GM12878 (cell line): ENCODE measurements around the gene PTCHD4. TPM values are rescaled to one million over a fixed set of nuclear protein-coding genes. Genes with fewer than 3 reads are reported as not detected.

ENCODE experiments used
- ATAC-seq: fragments of 200-7000 bp; cut with Tn5 transposase; 3 replicates; pipeline ENCODE4 v1.9.1; 2020; ENCODE audit warnings: mild to moderate bottlenecking, moderate library complexity
- BruUV-seq: library from RNA; stranded (reverse); fragments of 400-500 nt; replicated peaks from 2 replicates; lab custom pipeline; 2021; lab: Mats Ljungman, UMichigan
- CTCF ChIA-PET: fragments of 300-600 bp; sonication (Branson Sonifier 250); formaldehyde crosslinking; extraction: SDS; loops from one replicate; lab custom pipeline; 2021; ENCODE audit warnings: inconsistent platforms; lab: Yijun Ruan, JAX
- POLR2A ChIA-PET: fragments of 350-600 bp; formaldehyde crosslinking; extraction: SDS; loops from one replicate; lab custom pipeline; 2021; ENCODE audit warnings: inconsistent platforms; lab: Charles Lee
- RAD21 ChIA-PET: fragments of 300-600 bp; sonication (Branson Sonifier 250); formaldehyde crosslinking; loops from one replicate; lab custom pipeline; 2023; ENCODE audit warnings: antibody characterized with exemption; ENCODE audit not compliant: unreplicated experiment; lab: Charles Lee
- SMC1A ChIA-PET: fragments of 300-600 bp; sonication (Branson Sonifier 250); formaldehyde crosslinking; loops from one replicate; lab custom pipeline; 2023; ENCODE audit not compliant: unreplicated experiment, uncharacterized antibody; lab: Charles Lee
- DNase-seq: peaks from one replicate; pipeline ENCODE4 v3.0.0-alpha.2; 2011; ENCODE audit warnings: low read depth, low spot score
- FAIRE-seq: peaks from 3 replicates; lab custom pipeline; 2011; peaks lifted over from hg19 to GRCh38; lab: Jason Lieb, UNC
- H2AFZ ChIP-seq: 2 replicates; pipeline ENCODE4 v1.6.0; 2011; ENCODE audit warnings: low read depth, low read length, control low read depth; ENCODE audit not compliant: control insufficient read depth
- H3K27ac ChIP-seq: 2 replicates; pipeline ENCODE4 v1.5.1; 2011; ENCODE audit warnings: control low read depth; ENCODE audit not compliant: control insufficient read depth, insufficient read depth
- H3K27me3 ChIP-seq, 2 experiments: replicated peaks in 1 of 2; 2 replicates each; pipeline versions ENCODE4 v1.6.0 to v1.6.1; 2011; ENCODE audit warnings: low read length in 1 of 2; ENCODE audit not compliant: control insufficient read depth in 2 of 2, insufficient read depth in 2 of 2
- H3K36me3 ChIP-seq, 2 experiments: 2 replicates each; pipeline ENCODE4 v1.5.1; 2011; ENCODE audit warnings: low read length in 1 of 2; ENCODE audit not compliant: control insufficient read depth in 2 of 2, insufficient read depth in 2 of 2
- H3K4me1 ChIP-seq: 2 replicates; pipeline ENCODE4 v1.6.1; 2011; ENCODE audit warnings: mild to moderate bottlenecking, low read length, moderate library complexity, mixed read lengths; ENCODE audit not compliant: control insufficient read depth, insufficient read depth
- H3K4me2 ChIP-seq: 2 replicates; pipeline ENCODE4 v1.6.0; 2011; ENCODE audit warnings: control low read depth; ENCODE audit not compliant: control insufficient read depth, insufficient read depth
- H3K4me3 ChIP-seq: fragments of 200-600 bp; sonication (generic); 2 replicates; pipeline ENCODE4 v1.5.1; 2016
- H3K79me2 ChIP-seq: 2 replicates; pipeline ENCODE4 v1.6.0; 2011; ENCODE audit warnings: low read length; ENCODE audit not compliant: control insufficient read depth, insufficient read depth
- H3K9ac ChIP-seq: 2 replicates; pipeline ENCODE4 v1.8.0; 2011; ENCODE audit warnings: low read length, control low read depth, mixed read lengths; ENCODE audit not compliant: control insufficient read depth, insufficient read depth
- H3K9me3 ChIP-seq: replicated peaks from 3 replicates; pipeline ENCODE4 v1.5.1; 2011; ENCODE audit warnings: mild to moderate bottlenecking, low read length; ENCODE audit not compliant: control insufficient read depth, insufficient read depth
- H4K20me1 ChIP-seq: 2 replicates; pipeline ENCODE4 v1.6.0; 2011; ENCODE audit not compliant: control insufficient read depth, insufficient read depth
- IKZF2 ChIP-seq, 2 experiments: fragments of 450-650 bp; IDR thresholded peaks; 2 replicates each; pipeline ENCODE4 v1.6.1; 2017; ENCODE audit warnings: mild to moderate bottlenecking in 2 of 2, moderate library complexity in 2 of 2
- POLR2AphosphoS2 ChIP-seq: IDR thresholded peaks from 2 replicates; pipeline ENCODE4 v1.6.1; 2011; ENCODE audit warnings: low read depth, mild to moderate bottlenecking, low read length, improper control_type of control experiment, moderate library complexity
- SKIL ChIP-seq: fragments of 450-650 bp; IDR thresholded peaks from 2 replicates; pipeline ENCODE4 v1.6.1; 2017; ENCODE audit warnings: mild to moderate bottlenecking, low read depth, inconsistent platforms; ENCODE audit not compliant: poor library complexity, severe bottlenecking
- ZNF24 ChIP-seq: fragments of 450-650 bp; IDR thresholded peaks from 2 replicates; pipeline ENCODE4 v1.6.1; 2017; ENCODE audit warnings: antibody characterized with exemption, mild to moderate bottlenecking
- in situ Hi-C: fragments of 300-500 bp; cut with MboI; formaldehyde crosslinking; loops from 9 replicates; pipeline ENCODE4 v1.14.3; 2018; ENCODE audit warnings: mixed read lengths
- intact Hi-C: fragments of 100-400 bp; cut with micrococcal nuclease; formaldehyde crosslinking; loops from one replicate; pipeline ENCODE4 v1.14.2; 2022; ENCODE audit not compliant: unreplicated experiment
- polyA plus RNA-seq, 11 experiments: library from polyadenylated mRNA; depleted of rRNA in 4 of 11; unstranded in 6 of 11; stranded (reverse) in 5 of 11; fragments of >200 nt; fragmentation: Nextera tagmentation in 4 of 11; fragmentation: Illumina TruSeq in 1 of 11; extraction: Ambion mirVana in 4 of 11; extraction: Trizol in 1 of 11; gene quantifications; 1 replicate in 1 of 11; 2 replicates in 10 of 11; pipeline versions ENCODE4 v1.2.1 to v1.2.3, GENCODE V29; 2011 to 2016; ENCODE audit warnings: inconsistent platforms in 2 of 11, missing spikeins in 2 of 11, low read depth in 1 of 11
- total RNA-seq, 4 experiments: library from RNA; depleted of rRNA in 3 of 4; stranded (reverse); fragments of >200 nt in 3 of 4; fragmentation: Illumina TruSeq in 1 of 4; extraction: Trizol in 1 of 4; gene quantifications; 2 replicates each; pipeline versions ENCODE4 v1.2.1 to v1.2.3, GENCODE V29; 2013 to 2021
- TF ChIP-seq, protein P1 (sequence below): IDR thresholded peaks from 2 replicates; pipeline ENCODE4 v1.6.1; 2012; ENCODE audit warnings: improper control_type of control experiment, low read depth, low read length; ENCODE audit not compliant: insufficient replicate concordance

PTCHD4 gene
- total and polyA plus RNA-seq, 10 of the 15 experiments (the other 5 are each of a cell fraction or from before 2014, with no cell fraction given) = 0.02 to 0.17 (median 0.07) TPM; not detected in 3

DNA sequence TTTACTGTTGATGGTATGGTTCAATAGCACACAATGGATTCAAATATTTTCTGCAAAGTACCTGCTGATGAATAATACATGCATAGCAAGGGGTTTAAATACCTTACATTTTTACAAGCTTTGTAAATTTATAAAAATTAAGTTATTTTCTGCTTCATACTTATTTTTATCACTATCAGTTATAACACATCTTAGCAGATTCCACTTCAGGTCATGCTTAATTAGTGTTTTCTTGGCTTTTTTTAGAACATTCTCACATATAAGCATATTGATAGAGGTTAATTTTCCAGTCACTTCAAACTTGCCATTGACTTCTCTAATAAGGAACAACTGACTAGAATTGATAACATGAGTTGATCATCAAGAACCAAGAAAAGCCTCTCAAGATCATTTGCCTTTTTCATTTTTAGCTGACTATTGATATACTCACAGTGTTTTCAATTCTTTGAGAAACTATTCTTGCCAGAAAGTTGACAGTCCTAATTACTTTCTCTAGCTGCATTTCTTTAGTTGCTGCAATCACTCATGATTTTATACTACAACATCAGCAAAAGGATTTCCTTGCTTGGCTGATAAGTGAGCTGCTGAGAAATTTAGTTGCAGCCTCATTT is 25.8 kb downstream of the PTCHD4 start (continued):
- TF ChIP-seq, protein P1, sequence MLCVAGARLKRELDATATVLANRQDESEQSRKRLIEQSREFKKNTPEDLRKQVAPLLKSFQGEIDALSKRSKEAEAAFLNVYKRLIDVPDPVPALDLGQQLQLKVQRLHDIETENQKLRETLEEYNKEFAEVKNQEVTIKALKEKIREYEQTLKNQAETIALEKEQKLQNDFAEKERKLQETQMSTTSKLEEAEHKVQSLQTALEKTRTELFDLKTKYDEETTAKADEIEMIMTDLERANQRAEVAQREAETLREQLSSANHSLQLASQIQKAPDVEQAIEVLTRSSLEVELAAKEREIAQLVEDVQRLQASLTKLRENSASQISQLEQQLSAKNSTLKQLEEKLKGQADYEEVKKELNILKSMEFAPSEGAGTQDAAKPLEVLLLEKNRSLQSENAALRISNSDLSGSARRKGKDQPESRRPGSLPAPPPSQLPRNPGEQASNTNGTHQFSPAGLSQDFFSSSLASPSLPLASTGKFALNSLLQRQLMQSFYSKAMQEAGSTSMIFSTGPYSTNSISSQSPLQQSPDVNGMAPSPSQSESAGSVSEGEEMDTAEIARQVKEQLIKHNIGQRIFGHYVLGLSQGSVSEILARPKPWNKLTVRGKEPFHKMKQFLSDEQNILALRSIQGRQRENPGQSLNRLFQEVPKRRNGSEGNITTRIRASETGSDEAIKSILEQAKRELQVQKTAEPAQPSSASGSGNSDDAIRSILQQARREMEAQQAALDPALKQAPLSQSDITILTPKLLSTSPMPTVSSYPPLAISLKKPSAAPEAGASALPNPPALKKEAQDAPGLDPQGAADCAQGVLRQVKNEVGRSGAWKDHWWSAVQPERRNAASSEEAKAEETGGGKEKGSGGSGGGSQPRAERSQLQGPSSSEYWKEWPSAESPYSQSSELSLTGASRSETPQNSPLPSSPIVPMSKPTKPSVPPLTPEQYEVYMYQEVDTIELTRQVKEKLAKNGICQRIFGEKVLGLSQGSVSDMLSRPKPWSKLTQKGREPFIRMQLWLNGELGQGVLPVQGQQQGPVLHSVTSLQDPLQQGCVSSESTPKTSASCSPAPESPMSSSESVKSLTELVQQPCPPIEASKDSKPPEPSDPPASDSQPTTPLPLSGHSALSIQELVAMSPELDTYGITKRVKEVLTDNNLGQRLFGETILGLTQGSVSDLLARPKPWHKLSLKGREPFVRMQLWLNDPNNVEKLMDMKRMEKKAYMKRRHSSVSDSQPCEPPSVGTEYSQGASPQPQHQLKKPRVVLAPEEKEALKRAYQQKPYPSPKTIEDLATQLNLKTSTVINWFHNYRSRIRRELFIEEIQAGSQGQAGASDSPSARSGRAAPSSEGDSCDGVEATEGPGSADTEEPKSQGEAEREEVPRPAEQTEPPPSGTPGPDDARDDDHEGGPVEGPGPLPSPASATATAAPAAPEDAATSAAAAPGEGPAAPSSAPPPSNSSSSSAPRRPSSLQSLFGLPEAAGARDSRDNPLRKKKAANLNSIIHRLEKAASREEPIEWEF = no peak

DNA sequence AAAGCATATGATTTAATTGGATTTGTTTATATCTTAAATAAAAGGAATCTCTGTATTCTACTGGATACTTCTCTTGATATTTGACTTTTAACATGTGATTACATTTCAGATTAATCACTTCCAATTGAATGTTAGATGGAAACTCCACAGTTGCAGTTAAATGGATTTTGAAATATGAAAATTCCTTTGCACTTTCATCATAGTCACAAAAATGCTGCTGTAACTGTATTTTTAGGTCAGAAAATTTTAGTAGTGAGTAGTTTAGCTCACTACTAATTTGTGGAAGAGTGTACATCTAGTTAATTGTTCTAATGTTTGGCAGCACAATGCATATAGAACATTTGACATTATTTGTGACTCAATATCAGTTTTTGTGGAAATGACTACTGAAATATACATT is 26.8 kb downstream of the PTCHD4 start:
- ChIA-PET POLR2A (no interaction called here), CTCF (interaction anchor here (2.2 kb wide), 1 partner anchor 21 kb away, joined by 5 read pairs; no protein-coding TSS in a partner anchor)
- BruUV-seq = no TSS peak
- Histone ChIP-seq H3K27me3 (no peaks in the 10 kb centered on the region), H3K4me3 (no peak overlapping the region), H3K4me2 (no peak overlapping the region), H3K4me1 (no peaks in the 10 kb centered on the region), H2AFZ (no peak overlapping the region), H3K9me3 (no peaks in the 10 kb centered on the region)
- DNase-seq (no peak), FAIRE-seq (no peak), ATAC-seq (no peak)
- intact Hi-C loops (loop anchor here (10.0 kb wide), 1 partner anchor 681 kb away; no protein-coding TSS in a partner anchor), in situ Hi-C loops (no loop called here)
- TF ChIP-seq SKIL = no peak
- no peak for TF ChIP-seq IKZF2 (IDR thresholded peaks at IDR 0.05)
- TF ChIP-seq ZNF24 = no peak
- TF ChIP-seq POLR2AphosphoS2 = no peak
- TF ChIP-seq, all 136 proteins: peak for 0
- H3K36me3 ChIP-seq = no peaks in the 10 kb centered on the region
- RAD21 ChIA-PET = interaction anchor here (3.0 kb wide), 1 partner anchor 393 kb away, joined by 7 read pairs; no protein-coding TSS in a partner anchor
- H3K9ac ChIP-seq = no peak overlapping the region
- no peaks in the 10 kb centered on the region for H3K79me2 ChIP-seq
- H3K27ac ChIP-seq = no peak overlapping the region
- H4K20me1 ChIP-seq = no peaks in the 10 kb centered on the region
- SMC1A ChIA-PET = interaction anchor here (1.7 kb wide), 1 partner anchor 15 kb away, joined by 3 read pairs; no protein-coding TSS in a partner anchor
